ELF-1 (cell line): ENCODE data around the gene AKT3.
"Not testable (repeated sequence)": the region's sequence is repeated elsewhere in the genome, so short reads cannot be mapped to it uniquely, and the experiment has no call there.

ENCODE experiments used
- DNase-seq: peaks from one replicate; pipeline ENCODE4 v3.0.0-alpha.2; 2016; ENCODE audit warnings: low read depth, low spot score

Gene AKT3

DNA sequence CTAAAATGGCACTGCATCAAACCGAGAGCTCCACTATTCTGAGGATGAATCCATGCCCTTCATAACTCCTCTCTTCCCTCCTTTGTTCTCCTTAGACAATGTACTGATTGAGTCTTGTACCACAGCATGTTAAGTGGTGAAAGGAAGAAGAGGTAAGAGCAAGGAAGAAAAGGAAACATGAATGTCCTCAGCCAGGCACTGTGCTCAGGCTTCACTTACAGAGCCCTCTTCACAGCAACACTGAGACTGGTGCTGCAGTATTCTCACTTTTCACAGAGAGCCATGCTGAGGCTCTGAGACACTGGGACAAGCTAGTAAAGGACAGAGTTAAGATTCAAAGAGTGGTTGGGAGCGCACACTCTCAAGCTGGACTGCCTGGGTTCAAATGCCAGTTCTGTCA is 143.5 kb downstream of the AKT3 start:
- no peak for DNase-seq

DNA sequence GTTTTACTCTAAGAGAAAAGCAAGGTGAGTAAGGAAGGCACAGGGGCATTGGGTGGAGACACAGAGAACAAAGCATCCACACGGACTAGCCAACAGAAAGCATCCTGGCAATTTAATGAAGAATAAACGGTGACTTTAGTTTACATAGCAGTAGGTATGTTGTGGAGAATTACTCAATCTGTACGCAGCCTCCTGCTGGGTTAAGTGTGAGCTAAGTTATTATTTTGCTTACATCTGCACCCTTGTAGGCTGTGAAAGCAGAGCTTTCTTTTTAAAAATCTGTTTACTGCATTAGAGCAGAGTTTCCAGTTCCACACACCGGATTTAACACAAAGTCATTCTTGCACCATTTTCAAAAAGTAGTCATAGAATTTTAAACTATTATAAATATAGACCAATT is 144.5 kb downstream of the AKT3 start:
- DNase-seq = no peak

DNA sequence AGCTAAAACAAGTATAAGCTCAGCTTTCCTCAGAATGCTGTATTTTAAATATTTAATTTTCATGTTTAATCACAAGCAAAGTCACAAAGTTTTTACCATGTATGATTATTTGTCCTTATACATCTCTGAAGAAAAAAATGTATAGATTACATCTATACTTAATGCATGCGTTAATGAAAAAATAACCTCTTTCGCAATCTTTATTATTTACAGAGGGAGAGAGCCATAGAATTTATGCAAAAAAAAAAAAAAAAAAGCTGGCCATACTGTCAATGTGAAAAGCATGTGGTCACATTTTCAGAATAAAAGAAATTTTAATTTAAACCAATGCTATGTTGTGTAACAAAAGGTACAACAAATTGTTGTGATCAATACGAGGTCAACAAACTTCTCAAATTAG is 148.2 kb downstream of the AKT3 start:
- DNase-seq = no peak

DNA sequence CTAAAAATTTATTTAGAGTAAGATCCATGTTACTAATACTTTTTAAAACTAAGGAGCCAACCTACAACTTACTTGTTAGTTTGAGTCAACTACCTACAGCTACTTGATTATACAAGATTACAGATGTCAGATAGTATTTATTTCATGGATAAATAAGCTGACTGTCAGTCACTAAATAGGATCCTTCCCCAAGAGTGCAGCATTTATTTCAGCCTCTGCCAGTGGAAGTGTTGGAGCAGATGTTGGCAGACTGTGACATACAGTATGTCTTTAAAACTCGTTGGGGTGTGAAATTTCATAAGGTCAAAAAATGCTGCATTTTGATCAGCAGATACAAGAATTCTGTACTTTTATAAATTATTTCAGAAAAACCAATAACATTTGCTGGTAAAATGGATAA is 156.2 kb downstream of the AKT3 start:
- no peak for DNase-seq

DNA sequence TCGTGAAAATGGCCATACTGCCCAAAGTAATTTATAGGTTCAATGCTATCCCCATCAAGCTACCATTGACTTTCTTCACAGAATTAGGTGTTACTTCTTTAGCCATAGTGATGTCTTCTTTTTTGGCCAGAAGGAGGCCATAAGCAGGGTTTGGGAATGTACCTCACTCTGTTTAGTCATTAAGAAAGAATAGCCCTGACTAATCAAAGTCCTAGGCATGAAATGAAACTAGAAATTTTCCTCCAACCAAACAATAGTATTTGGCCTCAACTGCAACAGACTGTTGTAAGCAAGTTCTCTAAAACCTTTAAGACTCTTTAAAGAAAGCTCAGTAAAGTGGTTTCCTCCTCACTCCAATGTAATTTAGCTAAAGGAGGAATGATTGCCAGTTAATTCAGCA is 163.9 kb downstream of the AKT3 start:
- DNase-seq = no peak

DNA sequence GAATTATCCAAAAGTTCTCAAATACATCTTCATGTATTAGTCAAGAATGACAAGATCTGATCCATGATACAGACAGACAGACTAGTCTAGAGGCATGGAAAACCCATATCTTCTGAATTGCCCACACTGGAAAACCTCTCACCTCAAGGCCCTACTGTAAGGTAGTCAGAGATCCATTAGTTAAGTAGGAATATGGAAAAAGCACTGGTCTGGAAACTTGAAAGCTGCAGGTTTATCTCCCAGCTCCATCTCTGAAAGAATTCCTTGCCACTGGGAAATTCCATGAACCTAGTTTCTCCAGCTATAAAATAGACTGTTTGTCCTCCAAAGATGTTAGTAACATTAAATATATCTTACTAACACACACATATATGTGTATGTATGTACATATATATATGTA is 169.2 kb downstream of the AKT3 start:
- DNase-seq = peak; percentile 3

DNA sequence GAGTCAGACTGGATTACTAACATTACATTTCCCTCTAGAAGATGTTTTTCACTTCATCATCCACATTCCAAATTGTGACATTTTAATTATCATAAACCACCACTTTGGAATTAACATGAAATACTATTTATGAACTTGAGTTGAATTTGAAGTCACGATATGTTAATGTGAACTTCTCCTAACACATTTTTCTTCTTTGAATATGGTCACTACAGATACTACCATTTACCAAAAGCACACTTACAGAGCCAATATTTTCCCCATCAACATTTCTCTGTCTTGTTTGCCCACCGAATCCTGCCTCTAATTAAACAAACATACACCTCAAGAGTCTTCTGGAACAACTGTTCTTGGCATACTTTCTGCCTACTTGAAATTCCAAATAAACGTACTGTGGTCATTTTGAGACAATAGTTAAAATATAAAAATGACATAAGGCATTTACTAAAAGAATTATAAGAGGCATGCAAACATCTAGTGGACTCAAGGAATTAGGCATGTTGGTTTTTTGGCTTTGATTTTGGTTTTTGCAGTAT is 177.4 kb downstream of the AKT3 start:
- no peak for DNase-seq

DNA sequence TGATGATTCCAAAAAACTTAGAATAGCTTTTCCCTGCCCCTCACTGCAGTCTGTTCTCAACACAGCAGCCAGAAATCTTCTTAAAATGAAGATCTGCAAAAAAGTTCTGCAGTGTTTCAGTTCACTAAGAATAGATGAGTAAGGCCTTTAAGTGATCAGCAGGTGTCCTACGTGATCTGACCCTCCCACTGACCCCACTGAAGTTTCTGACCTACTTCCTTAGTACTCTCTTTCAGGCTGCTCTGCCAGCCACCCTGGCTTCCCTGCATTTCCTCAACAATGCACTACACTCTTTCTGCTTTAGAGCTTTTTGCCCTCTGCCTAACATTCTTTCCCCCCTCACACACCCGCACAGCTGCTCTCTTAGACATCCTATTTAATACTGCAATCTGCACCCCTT is 182.5 kb downstream of the AKT3 start:
- DNase-seq = peak; percentile 1

DNA sequence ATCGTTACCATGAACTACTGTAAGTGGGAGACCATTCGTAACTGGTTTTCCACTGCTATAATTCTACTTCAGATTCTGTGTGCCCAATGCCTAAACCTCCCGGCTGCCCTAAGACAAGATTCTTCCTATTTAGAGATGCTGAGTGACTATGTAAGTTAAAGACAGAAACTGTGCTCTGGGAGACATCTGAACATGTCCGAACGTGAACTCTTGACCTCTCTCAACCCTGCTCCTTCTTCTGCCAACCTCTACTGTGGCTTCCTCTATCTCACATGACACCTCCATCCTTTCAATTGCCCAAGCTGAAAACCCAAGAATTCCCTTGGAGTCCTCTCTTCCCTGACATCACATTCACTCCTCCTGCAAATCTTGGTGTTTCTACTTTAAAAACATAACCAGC is 182.9 kb downstream of the AKT3 start:
- DNase-seq = no peak

DNA sequence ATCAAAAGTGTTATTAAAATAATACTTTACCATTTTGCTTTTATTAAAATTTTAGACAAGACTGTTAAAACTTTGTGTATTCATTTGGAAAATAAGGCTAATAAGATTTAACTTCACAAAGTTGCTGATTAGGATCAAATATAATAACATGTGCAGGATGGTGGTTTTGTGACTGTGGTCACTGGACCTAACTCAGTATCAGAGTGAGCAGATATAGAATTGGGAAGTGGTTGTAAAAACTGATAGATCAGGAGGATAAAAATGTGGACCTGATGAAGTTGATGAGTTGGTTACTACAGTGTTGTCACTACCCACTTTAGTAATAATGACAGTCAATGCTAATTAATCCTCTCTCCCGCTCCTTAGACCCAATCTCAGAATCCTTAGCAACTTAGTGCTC is 186.4 kb downstream of the AKT3 start:
- DNase-seq = no peak

DNA sequence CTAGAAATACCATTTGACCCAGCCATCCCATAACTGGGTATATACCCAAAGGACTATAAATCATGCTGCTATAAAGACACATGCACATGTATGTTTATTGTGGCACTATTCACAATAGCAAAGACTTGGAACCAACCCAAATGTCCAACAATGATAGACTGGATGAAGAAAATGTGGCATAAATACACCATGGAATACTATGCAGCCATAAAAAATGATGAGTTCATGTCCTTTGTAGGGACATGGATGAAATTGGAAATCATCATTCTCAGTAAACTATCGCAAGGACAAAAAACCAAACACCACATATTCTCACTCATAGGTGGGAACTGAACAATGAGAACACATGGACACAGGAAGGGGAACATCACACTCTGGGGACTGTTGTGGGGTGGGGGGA is 187.9 kb downstream of the AKT3 start:
- DNase-seq = not testable (repeated sequence)

DNA sequence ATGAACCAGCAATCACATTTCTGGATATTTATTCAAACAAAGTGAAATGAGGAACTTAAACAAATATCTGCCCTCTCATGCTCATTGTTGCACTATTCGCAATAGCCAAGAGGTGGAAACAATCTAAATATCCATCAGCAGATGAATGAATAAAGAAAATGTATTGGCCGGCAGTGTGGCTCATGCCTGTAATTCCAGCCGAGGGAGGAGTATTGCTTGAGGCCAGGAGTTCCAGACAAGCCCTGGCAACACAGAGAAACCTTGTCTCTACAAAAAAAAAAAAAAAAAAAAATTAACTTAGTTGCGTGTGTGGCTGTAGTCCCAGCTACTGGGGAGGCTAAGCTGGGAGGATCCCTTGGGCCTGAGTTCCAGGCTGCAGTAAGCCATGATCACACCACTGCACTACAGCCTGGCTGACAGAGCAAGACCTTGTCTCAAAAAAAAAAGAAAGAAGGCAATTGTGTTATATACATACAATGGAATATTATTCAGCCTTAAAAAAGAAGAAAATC is 191.4 kb downstream of the AKT3 start:
- DNase-seq = no peak

DNA sequence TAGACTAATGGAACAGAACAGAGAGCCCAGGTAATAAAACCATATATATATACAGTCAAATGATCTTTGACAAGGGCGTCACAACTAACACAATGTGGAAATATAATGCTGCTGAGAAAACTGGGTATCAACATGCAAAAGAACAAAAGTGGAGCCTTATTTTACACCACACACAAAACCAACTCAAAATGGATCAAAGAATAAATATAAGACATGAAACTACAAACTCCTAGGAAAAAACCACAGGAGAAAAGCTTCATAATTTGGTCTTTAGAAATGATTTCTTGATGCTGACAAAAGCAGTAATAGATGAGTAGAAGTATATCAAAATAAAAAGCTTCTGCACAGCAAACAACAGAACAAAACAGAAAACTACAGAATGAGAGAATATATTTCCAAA is 192.2 kb downstream of the AKT3 start:
- DNase-seq = no peak

DNA sequence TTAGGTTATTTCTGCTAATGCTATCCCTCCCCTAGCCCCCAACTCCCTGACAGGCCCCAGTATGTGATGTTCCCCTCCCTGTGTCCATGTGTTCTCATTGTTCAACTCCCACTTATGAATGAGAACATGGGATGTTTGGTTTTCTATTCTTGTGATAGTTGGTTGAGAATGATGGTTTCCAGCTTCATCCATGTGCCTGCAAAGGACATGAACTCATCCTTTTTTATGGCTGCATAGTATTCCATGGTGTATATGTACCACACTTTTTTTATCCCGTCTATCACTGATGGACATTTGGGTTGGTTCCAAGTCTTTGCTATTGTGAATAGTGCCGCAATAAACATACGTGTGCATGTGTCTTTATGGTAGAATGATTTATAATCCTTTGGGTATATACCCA is 200.5 kb downstream of the AKT3 start:
- not testable (repeated sequence) for DNase-seq

DNA sequence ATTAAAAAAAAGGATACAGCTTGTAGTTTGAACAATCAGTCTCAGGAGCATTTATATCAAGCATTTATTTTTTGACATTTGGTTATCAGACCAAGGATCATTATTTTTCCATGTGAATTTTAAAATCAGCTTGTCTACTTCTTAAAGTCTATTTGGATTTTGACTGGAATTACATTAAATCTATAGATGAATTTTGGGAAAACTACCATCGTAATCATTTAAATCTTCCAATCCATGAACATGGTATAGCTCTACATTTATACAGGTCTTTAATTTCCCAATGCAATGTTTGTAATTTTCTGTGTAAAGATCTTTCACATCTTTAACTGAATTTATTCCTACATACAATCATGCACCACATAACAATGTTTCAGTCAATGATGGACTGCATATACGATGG is 203.2 kb downstream of the AKT3 start:
- DNase-seq = no peak

DNA sequence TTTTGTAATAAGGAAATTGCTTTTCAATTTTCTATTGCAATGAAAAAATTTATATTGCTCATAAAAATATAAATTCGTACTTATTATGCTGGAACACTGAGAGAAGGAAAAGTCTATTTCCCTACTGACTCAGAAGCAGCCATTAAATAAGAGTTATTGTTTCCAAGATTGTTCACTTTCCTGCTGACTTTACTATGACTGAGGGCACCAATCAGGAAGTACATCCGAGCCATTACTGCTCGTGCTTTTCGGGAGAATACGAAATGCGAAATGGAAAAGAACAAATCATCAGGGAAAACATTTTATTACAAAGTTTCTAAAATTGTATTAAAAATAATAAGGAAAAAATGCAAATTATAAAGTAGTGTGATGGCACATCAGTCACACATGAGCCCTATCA is 204.8 kb downstream of the AKT3 start:
- no peak for DNase-seq

DNA sequence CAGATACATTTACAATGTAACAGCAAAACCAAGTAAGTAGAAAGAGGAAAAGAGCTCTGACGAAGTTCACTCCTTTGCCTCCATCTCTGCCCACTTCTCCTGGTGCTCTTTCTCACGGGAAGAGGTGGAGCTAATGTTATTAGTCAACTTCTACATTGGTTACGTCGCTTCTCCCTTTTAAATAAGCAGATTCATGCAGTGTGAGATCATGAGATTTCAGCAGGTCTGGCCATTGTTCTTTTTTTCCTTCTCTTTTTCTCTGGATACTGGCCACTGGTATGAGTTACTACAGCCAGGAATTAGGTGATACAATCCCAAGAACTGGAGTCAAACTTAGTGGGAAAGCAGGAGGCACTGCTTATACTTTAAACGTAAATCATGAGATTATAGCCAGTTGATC is 207.1 kb downstream of the AKT3 start:
- DNase-seq = no peak

DNA sequence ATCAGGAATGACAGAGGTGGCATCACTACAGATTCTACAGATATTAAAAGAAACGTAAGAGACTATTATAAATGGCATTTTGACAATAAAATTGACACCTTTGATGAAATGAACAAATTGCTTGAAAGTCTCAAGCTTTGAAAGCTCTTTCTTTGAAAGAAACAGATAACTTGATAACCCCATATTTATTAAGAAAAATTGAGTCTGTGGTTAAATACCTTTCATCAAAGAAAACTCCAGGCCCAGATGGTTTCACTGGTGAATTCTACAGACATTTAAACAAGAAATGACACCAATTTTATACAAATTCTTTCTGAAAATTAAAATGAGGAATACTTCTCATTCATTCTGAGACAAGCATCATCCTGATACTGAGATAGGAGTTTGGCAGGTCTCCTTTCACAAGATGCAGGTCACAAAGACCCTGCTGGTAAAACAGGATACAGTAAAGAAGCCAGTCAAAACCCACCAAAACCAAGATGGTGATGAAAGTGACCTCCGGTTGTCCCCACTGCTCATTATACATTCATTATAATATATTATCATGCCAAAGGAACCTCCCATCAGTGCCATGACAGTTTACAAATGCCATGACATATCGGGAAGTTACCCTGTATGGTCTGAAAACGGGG is 210.9 kb downstream of the AKT3 start:
- no peak for DNase-seq

DNA sequence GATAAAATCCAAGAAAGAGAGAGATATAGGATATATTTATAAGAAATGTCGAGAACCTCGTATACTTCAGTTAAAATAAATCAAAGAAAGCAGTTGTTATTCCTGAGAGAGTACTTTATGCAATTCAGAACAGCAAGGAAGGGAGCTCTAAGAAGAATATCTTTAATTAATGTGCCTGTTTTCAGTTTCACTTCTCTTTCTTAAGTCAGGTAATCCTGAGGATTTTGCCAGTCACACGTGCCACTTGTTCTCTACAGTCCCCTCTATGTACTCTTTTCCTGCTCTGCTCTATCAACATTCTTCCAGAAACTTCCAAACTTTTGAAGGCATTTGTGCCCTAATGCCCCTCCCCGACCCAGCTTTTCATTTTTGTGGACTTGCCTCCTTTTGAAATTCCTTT is 211.9 kb downstream of the AKT3 start:
- DNase-seq = no peak

DNA sequence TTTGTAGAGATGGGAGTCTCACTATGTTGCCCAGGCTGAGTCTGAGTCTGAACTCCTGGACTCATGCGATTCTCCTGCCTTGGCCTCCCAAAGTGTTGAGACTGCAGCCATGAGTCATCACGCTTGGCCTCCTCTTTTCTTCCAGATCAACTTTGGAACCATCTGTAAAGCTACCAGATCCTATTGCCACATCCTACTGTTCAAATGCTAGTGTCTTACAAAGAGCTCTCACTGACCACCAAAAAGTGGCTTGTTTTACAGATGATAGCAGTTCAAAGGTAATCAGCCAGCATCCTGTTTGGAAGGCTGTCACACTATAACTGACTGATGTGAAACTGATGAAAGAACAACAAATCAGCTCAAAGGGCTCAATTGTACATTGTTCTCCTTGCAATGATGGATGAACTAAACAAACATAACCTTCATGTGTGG is 221.6 kb downstream of the AKT3 start:
- no peak for DNase-seq

DNA sequence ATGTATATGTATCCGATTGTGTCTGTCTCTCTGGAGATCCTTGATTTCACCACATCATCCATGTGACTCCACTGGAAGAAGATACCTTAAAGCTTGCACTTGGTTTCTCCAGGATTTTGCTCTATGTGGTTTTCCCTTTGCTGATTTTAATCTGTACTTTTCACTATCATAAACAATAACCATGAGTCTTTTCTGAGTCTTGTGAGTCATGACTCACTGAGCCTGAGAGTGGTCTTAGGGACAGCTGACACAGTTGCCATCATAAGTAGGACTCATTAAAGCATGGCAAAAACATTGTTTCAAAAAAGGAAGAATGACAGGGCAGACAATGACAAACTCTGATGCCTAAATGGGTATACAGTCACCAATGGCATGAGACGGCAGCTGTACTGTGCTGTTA is 226.2 kb downstream of the AKT3 start:
- DNase-seq = no peak

DNA sequence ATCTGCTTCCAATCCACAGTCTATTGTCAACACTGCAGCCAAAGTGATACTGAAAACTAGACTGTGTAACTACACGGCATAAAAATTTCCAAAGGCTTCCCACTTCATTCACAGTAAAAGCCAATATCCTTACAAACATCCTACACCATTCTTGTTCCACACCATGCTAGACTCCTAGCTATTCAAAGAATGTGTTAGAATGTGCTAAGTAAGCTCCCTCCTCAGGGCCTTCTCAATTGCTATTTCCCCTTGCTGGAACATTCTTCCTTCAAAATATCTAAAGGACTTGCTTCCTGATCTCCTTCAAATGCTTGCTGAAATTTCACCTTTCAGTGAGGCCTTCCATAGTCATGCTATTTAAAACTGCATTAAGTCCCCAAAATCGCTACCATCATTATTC is 228.1 kb downstream of the AKT3 start:
- peak; percentile 6 for DNase-seq

DNA sequence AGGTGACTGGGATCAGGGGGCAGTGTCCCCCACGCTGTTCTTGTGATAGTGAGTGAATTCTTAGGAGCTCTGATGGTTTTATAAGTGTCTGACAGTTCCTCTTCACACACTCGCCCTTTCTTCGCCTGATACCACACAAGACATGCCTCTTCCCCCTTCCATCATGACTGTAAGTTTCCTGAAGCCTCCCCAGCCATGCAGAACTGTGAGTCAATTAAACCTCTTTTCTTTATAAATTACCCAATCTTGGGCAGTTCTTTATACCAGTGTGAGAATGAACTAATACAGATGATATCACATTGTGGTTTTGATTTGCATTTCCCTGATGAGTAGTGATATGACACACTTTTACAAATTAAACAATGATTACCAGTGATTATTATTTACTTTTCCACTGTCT is 229.9 kb downstream of the AKT3 start:
- no peak for DNase-seq

DNA sequence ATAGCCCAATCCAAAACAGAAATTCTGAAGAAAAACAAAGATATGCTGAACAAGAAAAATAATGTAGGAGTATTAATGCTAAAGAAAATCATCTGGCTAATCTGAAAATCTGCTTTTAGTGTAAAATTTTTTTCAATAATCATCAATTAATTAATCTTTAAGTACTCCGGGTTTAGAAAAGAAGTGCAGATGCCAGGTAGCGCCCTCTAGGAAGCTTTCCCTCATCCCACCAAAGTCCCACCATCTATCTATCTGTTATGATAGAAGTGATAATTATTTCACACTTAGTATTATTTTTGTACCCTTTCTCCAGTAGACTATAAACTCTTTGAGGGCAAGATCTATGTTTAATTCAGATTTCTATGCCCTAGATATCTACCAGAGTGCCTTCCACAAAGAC is 240.3 kb downstream of the AKT3 start:
- DNase-seq = no peak
